NCI-H2196 treated with DMSO at 0.1 percent for 48 hours (cell line): ENCODE results near the gene PTH2R.
"Not testable (repeated sequence)": the region's sequence is repeated elsewhere in the genome, so short reads cannot be mapped to it uniquely, and the experiment has no call there.

Experiments
- DNase-seq: peaks from one replicate; lab custom pipeline; 2025; ENCODE audit not compliant: unreplicated experiment; lab: John Stamatoyannopoulos, UW

Gene PTH2R

DNA sequence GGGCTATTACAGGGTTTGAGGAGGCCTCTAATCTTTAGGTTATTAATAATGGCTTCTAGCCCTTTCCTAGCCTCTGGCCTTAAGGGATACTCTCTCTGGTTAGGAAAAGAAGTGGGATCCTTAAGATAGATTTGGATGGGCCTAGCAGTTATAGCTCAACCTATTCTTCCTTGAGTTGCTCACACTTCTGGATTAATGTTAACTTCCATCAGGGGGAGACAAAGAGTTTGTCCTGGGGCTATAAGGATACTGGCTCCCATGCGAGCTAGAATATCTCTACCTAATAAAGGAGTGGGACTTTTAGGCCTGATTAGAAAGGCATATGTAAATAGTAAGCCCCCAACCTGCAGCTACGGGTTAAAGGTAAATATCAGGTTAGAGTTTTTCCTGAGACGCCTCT lies 14.3 kb upstream of the PTH2R start:
- DNase-seq: no peak

DNA sequence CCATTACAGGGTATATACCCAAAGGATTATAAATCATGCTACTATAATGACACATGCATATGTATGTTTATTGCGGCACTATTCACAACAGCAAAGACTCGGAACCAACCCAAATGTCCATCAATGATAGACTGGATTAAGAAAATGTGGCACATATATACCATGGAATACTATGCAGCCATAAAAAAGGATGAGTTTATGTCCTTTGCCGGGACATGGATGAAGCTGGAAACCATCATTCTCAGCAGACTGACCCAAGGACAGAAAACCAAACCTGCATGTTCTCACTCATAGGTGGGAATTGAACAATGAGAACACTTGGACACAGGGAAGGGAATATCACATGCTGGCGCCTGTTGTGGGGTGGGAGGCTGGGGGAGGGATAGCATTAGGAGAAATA lies 9.8 kb upstream of the PTH2R start:
- DNase-seq: not testable (repeated sequence)

DNA sequence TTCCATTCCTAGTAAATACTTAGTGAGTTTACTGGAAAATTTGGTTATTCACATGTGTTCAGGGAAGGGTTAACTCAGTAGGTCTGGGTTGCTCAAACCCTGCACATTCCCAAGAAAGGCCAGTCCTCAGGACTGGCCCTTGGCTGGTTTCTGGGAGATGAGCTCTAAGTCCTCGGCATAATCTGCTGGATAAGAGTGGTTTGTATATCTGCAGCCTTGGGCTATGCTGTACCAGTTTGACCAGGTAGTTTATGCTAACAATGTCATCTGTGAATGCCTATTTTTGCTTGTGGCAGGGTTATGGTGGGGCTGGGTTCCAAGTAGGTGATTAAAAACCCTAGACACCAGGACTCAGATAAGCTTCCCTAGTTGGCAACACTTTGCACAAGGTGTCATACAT lies 7.4 kb upstream of the PTH2R start:
- no peak for DNase-seq

DNA sequence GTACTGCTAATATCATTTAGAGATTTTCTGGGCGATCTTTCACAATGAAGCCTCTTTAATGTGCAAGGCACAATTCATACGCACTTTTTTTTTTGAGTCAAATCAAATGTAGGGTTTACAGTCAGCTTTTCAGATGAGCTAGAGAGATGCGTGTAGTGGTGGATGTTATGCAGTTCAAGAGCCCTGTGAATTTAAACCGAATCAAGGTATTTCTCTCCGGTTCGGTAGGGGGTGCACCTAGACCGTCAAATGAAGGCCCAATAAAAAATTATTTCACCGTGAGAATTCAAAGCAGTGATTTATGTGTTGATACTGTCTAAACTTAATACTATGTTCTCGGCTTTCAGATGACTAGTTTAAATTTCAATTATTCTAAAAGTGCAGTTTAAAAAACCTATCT lies 1.1 kb downstream of the PTH2R start:
- DNase-seq: peak; percentile 10

DNA sequence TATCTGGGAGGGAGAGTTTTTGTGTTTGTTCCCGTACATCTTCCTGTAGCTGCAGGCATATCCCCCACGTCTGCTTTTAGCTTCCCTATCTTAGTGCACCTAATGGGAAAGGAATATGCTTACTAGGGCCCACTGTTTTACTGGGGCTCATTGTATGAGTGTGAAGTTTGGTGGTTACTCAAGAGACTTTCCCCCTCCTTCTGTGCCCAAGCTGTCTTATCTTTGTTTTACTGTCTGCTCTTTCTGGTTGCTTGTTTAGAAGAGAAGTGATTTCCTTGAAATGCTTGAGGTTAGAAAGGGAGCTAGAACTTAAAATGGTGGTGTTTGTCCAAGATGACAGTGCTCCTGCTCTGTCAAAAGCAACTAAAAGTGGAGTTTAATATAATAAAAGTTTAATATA lies 7.3 kb downstream of the PTH2R start:
- no peak for DNase-seq

DNA sequence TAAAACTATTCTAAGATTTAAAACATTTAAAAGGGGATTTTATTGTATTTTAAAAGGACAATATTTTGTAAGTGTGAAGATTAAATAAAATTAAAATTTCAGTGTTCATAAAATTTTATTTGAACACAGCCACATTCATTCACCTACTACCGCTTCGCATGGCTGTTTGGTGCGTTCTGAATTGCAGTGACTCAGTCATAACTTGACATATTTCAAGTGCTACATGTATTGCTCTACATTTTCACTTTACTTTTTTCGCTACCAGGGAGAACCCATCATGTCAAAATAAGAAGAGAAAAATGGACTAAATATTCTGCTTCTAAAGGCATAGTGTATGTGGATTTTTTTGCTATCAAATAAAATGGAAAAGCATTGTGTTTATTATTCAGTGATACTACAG lies 8.7 kb downstream of the PTH2R start:
- no peak for DNase-seq

DNA sequence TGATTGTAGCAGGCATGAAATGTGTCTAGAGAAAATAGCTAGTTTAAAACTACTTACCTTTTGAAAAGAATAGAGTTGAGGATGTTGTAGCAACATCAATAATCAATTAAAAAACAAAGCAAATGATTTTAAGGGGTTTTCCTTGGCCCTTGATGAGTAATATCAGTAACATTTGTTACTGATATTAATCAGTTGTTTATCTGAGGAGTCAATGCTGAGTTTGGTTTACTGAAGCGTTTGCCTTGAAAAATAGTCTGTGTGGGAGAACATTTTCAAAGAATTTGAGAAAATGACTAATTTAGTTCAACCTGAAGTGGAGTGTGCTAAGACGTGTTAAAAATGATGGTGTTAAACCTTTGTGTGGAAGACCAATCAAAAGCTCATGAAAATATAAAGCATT lies 9.3 kb downstream of the PTH2R start:
- no peak for DNase-seq

DNA sequence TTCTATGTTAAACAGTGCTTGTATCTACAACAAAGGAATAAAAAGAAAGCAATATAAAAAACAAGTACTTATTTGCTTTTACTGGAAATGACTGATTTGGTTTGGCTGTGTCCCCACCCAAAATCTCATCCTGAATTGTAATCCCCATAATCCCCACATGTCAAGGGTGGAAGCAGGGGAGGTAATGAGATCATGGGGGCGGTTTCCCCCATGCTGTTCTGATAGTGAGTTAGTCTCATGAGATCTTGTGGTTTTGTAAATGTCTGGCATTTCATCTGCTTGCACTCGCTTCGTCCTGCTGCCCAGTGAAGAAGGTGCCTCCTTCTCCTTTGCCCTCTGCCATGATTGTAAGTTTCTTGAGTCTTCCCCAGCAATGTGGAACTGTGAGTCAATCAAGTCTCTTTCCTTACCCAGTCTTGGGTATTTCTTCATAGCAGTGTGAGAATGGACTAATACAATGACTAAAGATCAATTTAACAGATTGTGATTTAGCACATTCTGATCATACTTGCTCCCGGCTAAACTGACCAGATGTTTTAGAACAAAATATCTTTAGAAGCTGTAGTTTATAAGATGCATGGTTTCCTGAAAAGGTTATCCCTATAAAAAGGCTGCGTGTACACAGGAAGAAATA lies 19.9 kb downstream of the PTH2R start:
- DNase-seq: no peak

DNA sequence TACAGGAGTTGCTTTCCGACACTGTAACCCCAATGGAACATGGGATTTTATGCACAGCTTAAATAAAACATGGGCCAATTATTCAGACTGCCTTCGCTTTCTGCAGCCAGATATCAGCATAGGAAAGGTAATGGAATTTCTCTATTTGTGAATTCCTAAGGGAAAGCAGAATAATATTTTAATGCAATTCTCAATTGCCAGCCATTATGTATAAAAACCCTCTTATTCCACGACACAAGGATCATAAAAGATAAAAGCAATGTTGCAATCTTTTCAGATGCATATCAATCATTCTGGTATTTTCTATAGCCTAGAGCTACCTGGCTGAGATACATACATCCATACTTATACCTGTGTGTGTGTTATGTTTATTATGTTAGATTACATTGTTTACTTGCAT lies 31.2 kb downstream of the PTH2R start:
- no peak for DNase-seq

DNA sequence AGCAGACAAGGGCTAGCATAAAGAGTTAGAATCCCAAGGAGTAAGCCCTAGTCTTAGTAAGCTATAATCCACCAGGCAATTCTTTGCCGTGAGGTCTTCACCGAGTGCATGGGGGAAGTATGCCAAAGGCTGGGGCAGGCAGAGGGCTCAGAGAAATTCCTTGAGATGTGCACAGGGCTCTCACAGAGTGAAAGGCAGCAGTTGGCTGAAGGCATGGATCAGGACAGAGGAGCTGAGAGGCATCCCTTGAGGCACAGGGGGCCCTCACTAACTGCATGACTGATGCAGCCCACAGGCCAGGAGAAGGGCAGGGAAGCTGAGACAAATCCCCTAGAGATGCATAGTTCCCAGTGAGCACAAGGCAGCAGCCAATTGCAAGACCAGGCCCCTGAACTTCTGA lies 34.1 kb downstream of the PTH2R start:
- no peak for DNase-seq

DNA sequence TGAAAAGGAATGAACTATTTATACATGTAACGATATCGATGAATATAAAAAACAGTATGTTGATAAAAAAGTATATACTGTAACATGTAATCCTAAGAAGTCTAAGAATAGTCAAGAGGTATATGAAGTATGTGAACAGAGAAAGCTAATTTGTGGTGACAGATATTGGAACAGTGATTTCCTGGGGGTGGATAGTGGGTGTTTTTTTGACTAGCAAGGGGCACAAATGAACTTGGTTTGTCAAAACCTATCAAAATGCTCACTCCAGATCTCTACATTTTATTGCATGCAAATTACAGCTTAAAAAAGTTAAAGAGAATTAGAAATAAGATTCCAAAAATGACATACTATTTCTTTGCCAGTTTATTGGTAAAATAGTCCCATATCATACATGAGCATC lies 35.4 kb downstream of the PTH2R start:
- no peak for DNase-seq

DNA sequence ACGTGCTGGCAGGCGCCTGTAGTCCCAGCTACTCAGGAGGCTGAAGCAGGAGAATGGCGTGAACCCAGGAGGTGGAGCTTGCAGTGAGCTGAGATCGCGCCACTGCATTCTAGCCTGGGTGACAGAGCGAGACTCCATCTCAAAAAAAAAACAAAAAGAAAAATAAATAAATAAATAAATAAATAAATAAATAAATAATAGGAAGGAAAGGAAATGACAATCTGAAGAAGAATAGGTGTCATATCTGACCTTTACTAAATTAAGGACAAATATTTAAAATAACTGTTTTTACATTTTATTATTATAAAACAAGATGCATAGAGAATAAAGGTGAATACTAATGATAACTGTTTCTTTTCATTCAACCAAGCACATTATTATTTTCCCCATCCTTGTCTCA lies 40.9 kb downstream of the PTH2R start:
- DNase-seq: not testable (repeated sequence)

DNA sequence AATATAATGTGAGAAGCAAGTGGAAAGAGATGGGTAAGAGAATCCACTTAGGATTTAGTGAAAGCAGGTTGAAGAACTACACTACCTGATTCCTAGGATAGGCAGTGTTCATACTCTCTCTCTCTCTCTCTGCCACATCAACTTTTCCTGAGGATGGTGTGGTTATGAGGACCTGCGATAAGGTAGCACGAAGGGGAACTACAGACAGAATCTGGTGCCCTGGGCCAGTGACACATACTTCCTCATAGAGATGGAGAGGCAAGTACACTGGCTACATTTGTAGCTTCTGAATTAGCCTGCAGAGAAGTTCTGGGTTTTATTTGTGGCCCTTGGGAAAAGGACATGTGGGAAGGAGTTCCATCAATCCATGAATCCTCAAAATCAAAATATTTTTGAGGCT lies 44.5 kb downstream of the PTH2R start:
- no peak for DNase-seq

DNA sequence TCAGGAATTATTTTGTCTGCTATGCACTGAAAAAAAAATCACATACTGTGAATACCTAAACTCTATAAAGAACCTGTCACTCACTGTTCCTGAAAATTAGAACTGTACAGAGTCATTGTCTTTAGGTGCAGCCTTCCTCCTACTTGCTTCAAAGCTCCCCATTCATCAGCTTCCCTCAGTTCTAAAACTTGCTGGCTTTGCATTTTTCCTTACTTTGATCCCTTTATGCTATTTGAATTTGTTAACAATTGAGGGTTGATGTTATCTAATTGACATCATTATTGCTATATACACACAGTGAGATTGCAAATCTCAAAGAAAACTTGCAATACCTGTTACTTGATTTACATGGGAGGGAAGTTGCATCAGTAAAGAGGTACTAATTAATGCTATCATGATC lies 48.3 kb downstream of the PTH2R start:
- no peak for DNase-seq

DNA sequence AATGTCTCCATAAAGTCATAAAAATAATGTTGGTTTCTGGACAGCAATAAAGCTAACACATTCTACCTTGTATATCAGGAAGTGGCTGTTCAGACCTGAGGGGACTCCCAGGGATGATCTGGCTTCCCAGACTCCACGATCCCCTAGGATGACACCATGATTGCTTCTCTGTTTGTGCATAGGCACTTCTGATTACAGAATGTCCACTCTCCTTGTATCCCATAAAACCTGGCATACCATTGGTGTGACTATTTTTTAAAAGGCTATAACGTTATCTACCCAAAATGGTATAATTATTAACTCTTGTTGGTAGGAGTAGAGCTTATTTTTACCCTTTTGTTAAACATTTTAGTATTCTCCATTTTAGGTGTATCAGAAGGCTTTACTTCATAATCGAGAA lies 57.1 kb downstream of the PTH2R start:
- DNase-seq: no peak

DNA sequence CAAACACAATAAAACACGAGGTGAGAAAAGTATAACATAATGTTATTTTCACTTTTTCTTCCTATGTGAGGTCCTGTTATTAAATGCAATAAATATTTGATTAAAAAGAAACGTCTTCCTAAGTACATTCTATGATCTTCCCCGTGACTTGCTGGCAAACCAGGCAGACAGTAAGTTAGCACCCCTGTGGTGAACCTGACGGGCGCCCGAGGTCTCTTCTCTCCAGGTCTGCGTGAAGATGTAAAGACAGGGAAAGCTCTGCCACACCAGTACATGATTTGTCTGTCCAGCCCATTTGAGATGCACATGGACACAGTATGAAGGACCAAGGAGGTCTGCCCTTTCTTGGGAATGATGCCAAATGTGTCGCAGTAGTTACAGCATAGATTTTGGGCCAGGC lies 57.6 kb downstream of the PTH2R start:
- no peak for DNase-seq

DNA sequence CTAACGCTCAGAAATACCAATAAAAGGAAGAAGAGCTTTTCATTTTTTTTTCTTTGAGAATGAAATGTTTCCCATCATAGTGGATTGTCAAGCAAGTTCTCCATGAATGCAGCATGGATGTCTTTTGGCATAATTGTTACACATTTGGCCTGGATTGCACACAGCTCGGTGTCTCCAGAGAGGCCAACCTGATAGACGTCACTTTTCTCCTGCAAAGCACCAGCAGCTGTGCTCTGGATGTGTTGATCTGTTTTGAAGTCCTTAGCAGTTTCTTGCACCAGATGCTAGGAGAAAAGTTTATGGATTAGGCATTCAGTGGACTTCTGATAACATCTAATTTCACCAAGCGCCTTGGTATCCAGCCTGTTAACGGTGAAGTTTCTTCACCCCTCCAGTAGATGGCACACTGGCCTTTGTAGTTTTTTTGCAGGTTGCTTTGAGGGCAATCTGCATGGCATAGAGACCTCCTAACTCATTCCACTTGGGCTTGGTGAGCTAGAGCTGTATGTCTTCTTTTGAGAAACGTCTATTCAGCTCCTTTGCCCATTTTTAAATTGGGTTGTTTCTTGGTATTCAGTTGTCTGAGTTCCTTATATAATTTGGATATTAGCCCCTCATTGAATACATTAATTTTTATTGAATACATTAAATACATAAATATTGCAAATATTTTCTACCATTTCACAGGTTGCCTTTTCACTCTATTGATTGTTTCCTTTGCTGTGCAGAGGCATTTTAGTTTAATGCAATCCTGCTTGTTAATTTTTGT lies 59.7 kb downstream of the PTH2R start:
- DNase-seq: peak; percentile 15

DNA sequence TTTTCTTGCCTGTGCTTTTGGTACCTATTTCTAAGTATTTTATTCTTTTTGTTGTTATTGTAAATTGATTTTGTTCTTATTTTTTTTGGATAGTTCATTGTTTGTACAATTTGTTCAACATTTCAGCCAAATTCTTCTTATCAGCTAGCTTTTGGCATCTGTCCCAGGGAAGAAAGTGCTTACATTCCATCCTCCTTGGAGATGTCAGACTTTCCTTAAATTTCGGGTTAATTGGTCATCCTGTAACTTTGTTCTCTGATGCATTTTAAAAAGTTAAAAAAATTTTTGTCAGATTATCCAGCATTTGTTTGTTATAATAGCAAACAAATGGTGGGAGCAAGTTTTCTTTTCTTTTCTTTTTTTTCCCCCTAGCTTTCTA lies 60.3 kb downstream of the PTH2R start:
- no peak for DNase-seq

DNA sequence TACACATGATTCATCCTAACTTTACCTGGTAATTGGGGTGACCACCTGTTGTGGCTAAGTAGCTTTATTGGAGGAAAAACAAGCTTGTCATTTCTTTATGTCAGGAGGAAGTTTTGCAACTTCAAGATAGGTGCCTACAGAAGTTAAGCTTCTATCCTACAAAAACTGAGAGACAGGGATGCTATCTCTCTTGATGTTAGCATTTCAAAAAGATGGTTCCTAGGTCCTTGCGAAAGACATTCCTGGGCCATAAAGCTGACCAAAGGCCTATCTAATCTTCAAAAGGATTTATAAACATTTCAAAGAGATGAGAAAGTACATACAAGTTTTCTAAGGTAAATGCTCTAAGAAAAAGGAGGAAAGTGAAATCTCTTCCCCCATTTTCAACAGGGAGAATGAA lies 61.0 kb downstream of the PTH2R start:
- DNase-seq: no peak

DNA sequence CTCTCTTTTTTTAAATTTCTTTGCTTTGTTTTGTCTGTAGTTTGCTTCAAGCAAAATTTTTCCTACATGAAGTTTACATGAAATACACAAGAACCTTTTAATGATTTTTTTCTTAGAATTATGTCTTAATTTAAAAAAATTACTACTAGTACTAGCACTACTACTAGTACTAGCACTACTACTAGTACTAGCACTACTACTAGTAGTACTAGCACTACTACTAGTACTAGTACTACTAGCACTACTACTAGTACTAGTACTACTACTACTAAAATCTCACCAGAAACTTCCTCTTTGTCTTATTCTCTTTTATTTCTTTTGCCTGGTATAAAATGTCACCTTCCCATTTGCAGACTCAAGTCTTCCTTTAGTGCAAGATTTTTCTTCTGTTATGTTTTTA lies 71.1 kb downstream of the PTH2R start:
- no peak for DNase-seq

DNA sequence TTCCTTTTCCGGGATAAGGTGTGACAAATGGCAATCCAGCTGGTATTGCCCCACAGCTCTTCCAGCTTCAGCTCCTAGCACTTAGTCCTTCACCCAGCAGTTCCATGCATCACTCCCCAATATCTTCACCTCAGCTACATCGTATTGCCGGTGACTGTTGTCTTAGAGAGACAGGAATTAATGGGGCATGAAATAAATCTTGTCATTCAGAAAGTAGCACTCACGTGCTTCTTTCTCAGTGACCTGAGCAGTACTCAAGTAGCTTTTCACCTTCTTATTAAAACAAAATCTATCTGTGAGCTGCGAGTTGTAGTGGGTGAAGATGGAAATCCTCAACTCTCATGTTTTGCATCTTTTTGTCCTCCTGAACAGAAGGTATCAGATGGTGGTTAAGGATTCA lies 72.8 kb downstream of the PTH2R start:
- no peak for DNase-seq

DNA sequence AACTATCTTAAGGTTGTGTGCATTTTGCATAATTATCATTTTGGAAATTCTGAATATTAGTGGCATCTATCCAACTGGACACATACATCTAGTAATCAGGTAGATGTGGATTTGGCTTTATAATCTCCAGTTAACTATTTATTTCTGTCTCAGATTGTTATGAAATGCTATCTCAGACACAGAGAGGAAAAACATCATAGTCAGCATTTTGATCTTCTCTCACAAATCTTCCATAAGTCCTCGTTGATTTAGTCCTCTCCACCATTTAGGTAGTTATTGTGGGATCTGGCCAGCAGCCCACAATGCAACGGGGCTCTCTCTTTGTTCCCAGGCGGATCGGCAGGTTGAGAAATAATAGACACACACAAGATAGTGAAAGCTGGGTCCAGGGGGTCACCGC lies 75.4 kb downstream of the PTH2R start:
- DNase-seq: not testable (repeated sequence)

DNA sequence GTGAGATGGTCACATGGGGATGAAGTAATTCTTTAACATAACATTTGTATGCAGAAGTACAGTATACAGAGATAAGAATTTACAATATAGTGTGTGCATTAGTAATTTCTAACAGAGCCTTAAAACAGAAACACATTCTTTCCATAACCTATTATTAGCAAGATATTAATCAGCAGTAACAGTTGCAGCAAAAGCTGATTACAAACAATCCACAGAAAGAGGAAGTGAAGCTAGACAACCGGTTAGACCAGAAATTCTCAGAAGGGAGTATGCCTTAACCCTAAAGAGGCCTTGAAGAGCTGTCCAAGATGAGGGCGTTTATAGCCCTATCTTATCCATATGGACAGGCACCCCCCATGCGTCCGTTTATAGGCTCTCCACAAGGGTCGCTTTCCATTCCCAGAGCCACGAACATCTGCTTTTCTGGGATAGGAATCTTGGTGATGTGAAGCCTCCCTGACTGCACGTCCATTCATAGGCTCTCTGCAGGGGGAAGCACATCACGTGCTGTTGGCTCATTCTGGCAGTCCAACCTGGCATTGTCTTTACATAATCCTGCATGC lies 75.9 kb downstream of the PTH2R start:
- not testable (repeated sequence) for DNase-seq
